Hematopoietic multipotent progenitor cell treated with erythropoietin and hydrocortisone succinate and interleukin-3 and kit ligand, for 17 days (in vitro differentiated cells): ENCODE results near the gene MAPKAPK5.
A peak's percentile ranks its signal among the peaks of the same experiment; 100 is the strongest.
"Not testable (repeated sequence)": the region's sequence is repeated elsewhere in the genome, so short reads cannot be mapped to it uniquely, and the experiment has no call there.

Experiments used
- DNase-seq: peaks from one replicate; pipeline ENCODE4 v3.0.0-alpha.2; 2015; ENCODE audit warnings: low spot score

The MAPKAPK5 gene

GRCh38 chr12:111841750-111842555 is at the start of gene MAPKAPK5:
MAPKAPK5 (plus strand) TSS chr12:111842228; CDS start chr12:111842734, 506 bp downstream.
- peak; percentile 98 for DNase-seq

GRCh38 chr12:111792856-111793235 is 49.2 kb upstream of the MAPKAPK5 start:
- DNase-seq = no peak

- DNase-seq = no peak
These were observed 43.8 kb upstream of the MAPKAPK5 start for GRCh38 chr12:111798182-111798581.

GRCh38 chr12:111799758-111800157 is 42.3 kb upstream of the MAPKAPK5 start:
- DNase-seq = no peak

GRCh38 chr12:111803038-111803626 is 38.9 kb upstream of the MAPKAPK5 start:
- DNase-seq = no peak

GRCh38 chr12:111803851-111804250 is 38.2 kb upstream of the MAPKAPK5 start:
- no peak for DNase-seq

- DNase-seq = no peak
These were observed 35.7 kb upstream of the MAPKAPK5 start for GRCh38 chr12:111806304-111806703.

GRCh38 chr12:111807232-111807631 is 34.8 kb upstream of the MAPKAPK5 start:
- no peak for DNase-seq

- DNase-seq = peak; percentile 77
These were observed 28.9 kb upstream of the MAPKAPK5 start for GRCh38 chr12:111812881-111813741.

GRCh38 chr12:111816065-111816615 is 25.9 kb upstream of the MAPKAPK5 start:
- DNase-seq = no peak

GRCh38 chr12:111816898-111817297 is 25.1 kb upstream of the MAPKAPK5 start:
- DNase-seq = not testable (repeated sequence)

- no peak for DNase-seq
These were observed 23.7 kb upstream of the MAPKAPK5 start for GRCh38 chr12:111818340-111818739.

- DNase-seq = no peak
These were observed 22.6 kb upstream of the MAPKAPK5 start for GRCh38 chr12:111819191-111820158.

GRCh38 chr12:111820828-111821227 is 21.2 kb upstream of the MAPKAPK5 start:
- not testable (repeated sequence) for DNase-seq

- DNase-seq = no peak
These were observed 19.1 kb upstream of the MAPKAPK5 start for GRCh38 chr12:111822886-111823285.

GRCh38 chr12:111823891-111824290 is 18.1 kb upstream of the MAPKAPK5 start:
- no peak for DNase-seq

- DNase-seq = not testable (repeated sequence)
These were observed 17.7 kb upstream of the MAPKAPK5 start for GRCh38 chr12:111824312-111824711.

GRCh38 chr12:111825509-111825908 is 16.5 kb upstream of the MAPKAPK5 start:
- DNase-seq = no peak

- DNase-seq = no peak
These were observed 15.7 kb upstream of the MAPKAPK5 start for GRCh38 chr12:111826316-111826715.

- DNase-seq = no peak
These were observed 15.0 kb upstream of the MAPKAPK5 start for GRCh38 chr12:111826992-111827391.

GRCh38 chr12:111827907-111828306 is 14.1 kb upstream of the MAPKAPK5 start:
- DNase-seq = no peak
